Heart left ventricle (tissue), 16 donors: ENCODE results near the gene FBN1. TPM values are rescaled to one million over a fixed set of nuclear protein-coding genes. Genes with fewer than 3 reads are reported as not detected.

ENCODE experiments used
- ATAC-seq, 4 donors: fragments of 200-7000 bp; cut with Tn5 transposase; one replicate each; pipeline ENCODE4 v1.9.1; 2020 to 2022; ENCODE audit warnings: moderate library complexity in 4 of 4, mild to moderate bottlenecking in 3 of 4, moderate number of reproducible peaks in 1 of 4
- DNase-seq, 5 donors: peaks; one replicate each; pipeline ENCODE4 v3.0.0-alpha.2; 2020
- H3K27ac ChIP-seq, 12 donors: fragments of 200-600 bp; sonication (generic) in 4 of 12; one replicate each; pipeline versions ENCODE4 v1.5.0 to v1.8.0; 2016 to 2022; ENCODE audit warnings: mild to moderate bottlenecking in 2 of 12
- H3K27me3 ChIP-seq, 9 donors: fragments of 200-600 bp; sonication (generic) in 2 of 9; one replicate each; pipeline versions ENCODE4 v1.5.1 to v1.8.0; 2016 to 2022; ENCODE audit warnings: mild to moderate bottlenecking in 3 of 9
- H3K36me3 ChIP-seq, 9 donors: fragments of 200-600 bp; sonication (generic) in 2 of 9; one replicate each; pipeline versions ENCODE4 v1.5.0 to v1.8.0; 2018 to 2022; ENCODE audit warnings: mild to moderate bottlenecking in 2 of 9
- H3K4me1 ChIP-seq, 12 donors: fragments of 200-600 bp; sonication (generic) in 4 of 12; one replicate each; pipeline versions ENCODE4 v1.5.0 to v1.8.0; 2016 to 2022; ENCODE audit warnings: mild to moderate bottlenecking in 3 of 12
- H3K4me3 ChIP-seq, 12 donors: fragments of 200-600 bp; sonication (generic) in 4 of 12; one replicate each; pipeline versions ENCODE4 v1.5.0 to v1.8.0; 2017 to 2022; ENCODE audit warnings: mild to moderate bottlenecking in 9 of 12, moderate library complexity in 4 of 12
- H3K9me3 ChIP-seq, 12 donors: fragments of 200-600 bp; sonication (generic) in 4 of 12; one replicate each; pipeline versions ENCODE4 v1.5.0 to v1.8.0; 2016 to 2022; ENCODE audit warnings: mild to moderate bottlenecking in 1 of 12
- CTCF ChIP-seq, 12 donors: fragments of 200-600 bp; sonication (generic) in 4 of 12; IDR thresholded peaks; one replicate each; pipeline versions ENCODE4 v1.5.0 to v1.8.0; 2018 to 2022; ENCODE audit warnings: antibody characterized with exemption in 12 of 12, mild to moderate bottlenecking in 5 of 12
- POLR2A ChIP-seq, 2 donors: fragments of 450-650 bp; IDR thresholded peaks; one replicate each; pipeline ENCODE4 v1.6.1; 2017; ENCODE audit warnings: antibody characterized with exemption in 2 of 2, mild to moderate bottlenecking in 2 of 2, moderate library complexity in 2 of 2
- WGBS, 4 donors: extraction: QIAGEN DNeasy Blood & Tissue Kit in 2 of 4; methylation state at CpG; one replicate each; pipeline versions ENCODE4 v1.1.5 to v1.1.7; 2013 to 2018; 5-methylcytosine and 5-hydroxymethylcytosine counted together
- intact Hi-C, 10 donors: fragments of 100-400 bp; cut with DNase I; formaldehyde crosslinking; loops; one replicate each; pipeline versions ENCODE4 v1.11.1 to v1.14.2; 2022
- polyA plus RNA-seq, 2 donors: library from polyadenylated mRNA; stranded (reverse); fragments of 200-250 nt; gene quantifications; one replicate each; pipeline ENCODE4 v1.2.3, GENCODE V29; 2013
- total RNA-seq, 9 donors: library from RNA; depleted of rRNA in 2 of 9; stranded (reverse); fragments of >200 nt in 2 of 9; fragmentation: NEBNext Ultra II Directional in 3 of 9; extraction: Animal tissue kit (Norgen Biotek cat#: 25700) in 3 of 9; gene quantifications; one replicate each; pipeline versions ENCODE4 v1.1.0 to v1.2.4, GENCODE V29; 2016 to 2023
- donor health status: ischemic (EF 13 %, LVEDD 7.1; RV severe dilation, severe dysfunction).
- donor health status: healthy with polysubstance abuse.
- donor health status: DM: no; HTN: yes; CAD: no.
- donor health status: DM: no; HTN: no; CAD: no.
- donor health status: ischemic (EF 25% LVEDD 6.9; RV normal size, moderate dysfunction).
- donor health status: ischemic (EF 25% LVEDD 5.7; RV mildly dilated, moderate dysfunction).
- donor health status: healthy.
- donor health status: DM: yes; HTN: yes; CAD: no.
- donor health status: ischemic (EF 35%, LVEDD 5.7; RV mildly dilated, moderate dysfunction).
- donor health status: nonischemic (EF 11% LVEDD 7.7; RV severe dilation, severe dysfunction).
- donor health status: DM: yes; HTN: yes; CAD: no.
- donor health status: PGD.
- donor health status: ischemic (EF 29% LVEDD 5.4; RV normal size, mild dysfunction).
- donor health status: nonischemic (EF 23%, LVEDD 6.1; RV moderate dilation, normal function).

The FBN1 gene
- total and polyA plus RNA-seq, 11 donors: 5.7 to 115 (median 31.4) TPM

GRCh38 chr15:48664436-48664835 lies 18.9 kb upstream of the FBN1 start:
- H3K9me3 ChIP-seq: peaks cover 0 to 4% (median 0%) of the 10 kb centered on the region in 12 donors
- no peaks in the 10 kb centered on the region for H3K36me3 ChIP-seq
- no peak overlapping the region for H3K27ac ChIP-seq
- TF ChIP-seq CTCF (IDR thresholded peaks at IDR 0.05): no peak
- no peak for TF ChIP-seq POLR2A (IDR thresholded peaks at IDR 0.05)
- intact Hi-C loops: no loop called here
- no peaks in the 10 kb centered on the region for H3K4me1 ChIP-seq
- ATAC-seq (no peak), DNase-seq (no peak)
- H3K27me3 ChIP-seq: no peaks in the 10 kb centered on the region
- H3K4me3 ChIP-seq: no peak overlapping the region
- 58 to 77% (median 69%) methylated on average over 1 of the region's 1 CpG for WGBS, 4 donors

DNA sequence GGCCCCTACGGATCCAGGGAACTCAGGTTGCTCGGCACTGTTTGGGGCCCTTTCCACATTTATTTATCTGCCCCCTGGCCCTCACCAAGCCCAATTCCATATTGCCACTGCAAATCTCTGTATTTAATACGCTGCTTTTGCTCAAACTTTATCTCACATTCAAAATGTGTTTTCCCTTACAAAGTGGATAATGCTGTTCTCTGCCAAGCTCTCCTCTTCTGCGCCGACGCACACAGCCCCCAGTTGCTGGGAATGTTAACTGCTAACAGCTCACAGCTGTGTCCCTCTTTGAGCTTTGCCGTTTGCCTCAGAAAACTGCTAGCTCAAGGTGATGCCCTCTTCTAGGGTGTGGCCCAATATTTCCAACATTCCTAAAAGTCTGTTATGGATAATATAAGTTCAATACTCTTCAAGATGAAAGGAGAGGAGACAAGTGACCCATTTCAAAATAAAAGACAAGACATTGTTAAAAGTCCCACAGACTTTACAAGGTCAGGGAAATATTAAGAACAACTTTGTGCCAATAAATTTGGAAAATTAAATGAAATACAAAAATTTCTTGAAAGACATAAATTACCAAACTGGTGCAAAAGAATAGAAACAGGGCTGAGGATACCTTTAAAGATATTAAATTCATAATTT lies 12.6 kb upstream of the FBN1 start:
- peak; percentile 52 to 58 (median 56) for ATAC-seq
- peak overlapping the region in 6 of 12 donors; percentile 3 to 36 (median 34) for H3K27ac ChIP-seq
- no peaks in the 10 kb centered on the region for H3K27me3 ChIP-seq

GRCh38 chr15:48654801-48655200 lies 9.3 kb upstream of the FBN1 start:
- H3K27me3 ChIP-seq: no peaks in the 10 kb centered on the region
- peak overlapping the region in 11 of 12 donors; percentile 0 to 67 (median 38) for H3K27ac ChIP-seq
- WGBS, 4 donors: 75 to 91% (median 82%) methylated on average over 1 of the region's 1 CpG
- TF ChIP-seq CTCF (IDR thresholded peaks at IDR 0.05) (no peak), POLR2A (IDR thresholded peaks at IDR 0.05) (no peak)
- intact Hi-C loops: no loop called here
- DNase-seq: no peak
- H3K4me1 ChIP-seq: peaks cover 0 to 9% (median 0%) of the 10 kb centered on the region in 12 donors
- no peaks in the 10 kb centered on the region for H3K36me3 ChIP-seq
- H3K9me3 ChIP-seq: no peaks in the 10 kb centered on the region
- no peak overlapping the region for H3K4me3 ChIP-seq
- peak in 2 of 4 donors; percentile 61 to 70 for ATAC-seq

More for the DNA sequence above, 12.6 kb upstream of the FBN1 start:
- DNase-seq: peak in 2 of 5 donors; percentile 36 to 53
- Histone ChIP-seq H3K4me1 (peaks cover 0 to 9% (median 0%) of the 10 kb centered on the region in 12 donors), H3K9me3 (peaks cover 0 to 4% (median 0%) of the 10 kb centered on the region in 12 donors), H3K36me3 (no peaks in the 10 kb centered on the region), H3K4me3 (no peak overlapping the region)
- 55 to 75% (median 63%) methylated on average over 7 of the region's 7 CpGs for WGBS, 4 donors
- TF ChIP-seq CTCF (IDR thresholded peaks at IDR 0.05) (no peak), POLR2A (IDR thresholded peaks at IDR 0.05) (no peak)
- intact Hi-C loops: no loop called here

- H3K9me3 ChIP-seq: no peaks in the 10 kb centered on the region
- H3K27me3 ChIP-seq: no peaks in the 10 kb centered on the region
- ATAC-seq (peak; percentile 55 to 87 (median 74)), DNase-seq (peak in 2 of 5 donors; percentile 59)
- WGBS, 4 donors: 70 to 81% (median 75%) methylated on average over 9 of the region's 9 CpGs
- peaks cover 0 to 9% (median 0%) of the 10 kb centered on the region in 12 donors for H3K4me1 ChIP-seq
- H3K36me3 ChIP-seq: no peaks in the 10 kb centered on the region
- no peak for TF ChIP-seq CTCF (IDR thresholded peaks at IDR 0.05)
- TF ChIP-seq POLR2A (IDR thresholded peaks at IDR 0.05): no peak
- intact Hi-C loops: no loop called here
- no peak overlapping the region for H3K4me3 ChIP-seq
- H3K27ac ChIP-seq: peak overlapping the region in 11 of 12 donors; percentile 0 to 67 (median 38)
Observed at GRCh38 chr15:48653913-48654670, 8.6 kb upstream of the FBN1 start.
